ENCODE data around the gene PRRC2A.

DNA sequence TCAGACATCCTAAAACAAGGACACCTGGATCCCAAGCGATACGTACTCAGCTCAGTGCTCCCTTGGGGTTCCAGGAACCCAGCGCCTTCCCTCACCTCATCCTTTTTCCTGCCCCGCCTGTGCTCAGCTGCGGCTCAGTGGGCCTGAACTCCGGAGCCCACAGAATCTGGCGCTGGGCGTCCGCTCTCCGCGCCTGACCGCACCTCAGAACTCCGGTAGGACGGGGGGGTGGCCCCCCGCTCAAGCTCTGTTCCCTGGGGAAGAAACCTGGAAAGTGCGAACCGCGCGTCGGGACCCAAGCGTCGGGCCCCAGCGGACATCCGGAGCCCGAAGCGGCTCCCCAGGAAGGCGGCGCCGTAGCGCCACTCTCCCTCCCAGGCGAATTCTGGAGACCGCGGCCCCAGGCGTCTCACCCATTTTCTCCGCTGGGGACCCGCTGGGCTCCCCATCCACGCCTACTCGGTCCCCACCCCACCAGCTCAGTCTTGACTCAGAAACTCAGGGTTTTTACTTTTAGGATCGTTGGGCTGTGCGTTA lies 60.7 kb downstream of the PRRC2A start:
- TF ChIP-seq CTCF (conservative IDR thresholded peaks at IDR 0.05; ENCODE audit: low read length) (no peak), EZH2phosphoT487 (IDR thresholded peaks at IDR 0.05; ENCODE audit: borderline replicate concordance, low read depth, low read length) (no peak)

Measured in OCI-LY7 (cell line).